Keratinocyte (primary cell): ENCODE data around the gene PALM3.

Experiments
- EZH2 ChIP-seq: IDR thresholded peaks from one replicate; pipeline ENCODE4 v1.6.1; 2012; ENCODE audit warnings: inconsistent platforms, mild to moderate bottlenecking, low read length, moderate library complexity
- TF ChIP-seq, protein P1 (sequence below), 3 experiments: IDR thresholded peaks in 1 of 3; conservative IDR thresholded peaks in 1 of 3; optimal IDR thresholded peaks in 1 of 3; 2 replicates in 2 of 3; 3 replicates in 1 of 3; pipeline versions ENCODE3 to v1.5.1; 2011; ENCODE audit warnings: low read length in 3 of 3, mild to moderate bottlenecking in 3 of 3, moderate library complexity in 2 of 3, control low read depth in 1 of 3, inconsistent platforms in 1 of 3; ENCODE audit not compliant: insufficient read depth in 2 of 3; ENCODE audit errors: extremely low read depth in 1 of 3

DNA sequence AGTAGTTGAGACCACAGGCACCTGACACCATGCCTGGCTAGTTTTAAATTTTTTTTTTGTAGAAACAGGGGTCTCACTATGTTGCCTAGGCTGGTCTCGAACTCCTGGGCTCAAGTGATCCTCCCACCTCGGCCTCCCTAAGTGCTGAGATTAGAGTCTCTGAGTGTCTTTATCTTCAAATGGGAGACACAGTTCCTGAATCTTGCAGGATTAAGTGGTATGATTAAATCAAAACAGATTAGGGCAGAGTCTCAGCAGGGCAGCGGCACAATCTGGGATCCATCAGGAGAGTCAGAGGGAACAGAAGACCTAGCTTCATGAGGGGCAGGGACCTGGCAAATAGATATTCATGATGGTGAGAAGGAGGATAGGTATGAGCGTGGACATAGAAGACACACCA is 33.0 kb downstream of the PALM3 start:
- TF ChIP-seq, protein P1, sequence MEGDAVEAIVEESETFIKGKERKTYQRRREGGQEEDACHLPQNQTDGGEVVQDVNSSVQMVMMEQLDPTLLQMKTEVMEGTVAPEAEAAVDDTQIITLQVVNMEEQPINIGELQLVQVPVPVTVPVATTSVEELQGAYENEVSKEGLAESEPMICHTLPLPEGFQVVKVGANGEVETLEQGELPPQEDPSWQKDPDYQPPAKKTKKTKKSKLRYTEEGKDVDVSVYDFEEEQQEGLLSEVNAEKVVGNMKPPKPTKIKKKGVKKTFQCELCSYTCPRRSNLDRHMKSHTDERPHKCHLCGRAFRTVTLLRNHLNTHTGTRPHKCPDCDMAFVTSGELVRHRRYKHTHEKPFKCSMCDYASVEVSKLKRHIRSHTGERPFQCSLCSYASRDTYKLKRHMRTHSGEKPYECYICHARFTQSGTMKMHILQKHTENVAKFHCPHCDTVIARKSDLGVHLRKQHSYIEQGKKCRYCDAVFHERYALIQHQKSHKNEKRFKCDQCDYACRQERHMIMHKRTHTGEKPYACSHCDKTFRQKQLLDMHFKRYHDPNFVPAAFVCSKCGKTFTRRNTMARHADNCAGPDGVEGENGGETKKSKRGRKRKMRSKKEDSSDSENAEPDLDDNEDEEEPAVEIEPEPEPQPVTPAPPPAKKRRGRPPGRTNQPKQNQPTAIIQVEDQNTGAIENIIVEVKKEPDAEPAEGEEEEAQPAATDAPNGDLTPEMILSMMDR (optimal IDR thresholded peaks at IDR 0.05 in 1 of 3, IDR thresholded peaks at IDR 0.05 in 1 of 3, conservative IDR thresholded peaks at IDR 0.05 in 1 of 3; ENCODE audit: extremely low read depth in 1 of 3, insufficient read depth in 2 of 3, low read length in 3 of 3): no peak
- TF ChIP-seq EZH2: no peak
